WTC11 (cell line): ENCODE results near the gene INPP5A.

Experiments
- CREM ChIP-seq: sonication (generic); formaldehyde crosslinking; IDR thresholded peaks from 2 replicates; pipeline ENCODE4 v1.8.1; 2022; ENCODE audit warnings: mild to moderate bottlenecking, missing genetic modification reagents, moderate library complexity
- GABPB1 ChIP-seq: sonication (generic); formaldehyde crosslinking; IDR thresholded peaks from 2 replicates; pipeline ENCODE4 v1.8.1; 2023; ENCODE audit warnings: mild to moderate bottlenecking, missing genetic modification reagents
- MXD4 ChIP-seq: fragments of 250-450 bp; sonication (Bioruptor Pico); IDR thresholded peaks from 2 replicates; pipeline ENCODE4 v1.8.0; 2021; ENCODE audit warnings: mild to moderate bottlenecking, moderate library complexity, borderline replicate concordance
- TF ChIP-seq, protein P1 (sequence below): fragments of 200-600 bp; IDR thresholded peaks from 2 replicates; pipeline ENCODE4 v1.8.0; 2022; ENCODE audit warnings: antibody characterized with exemption
- TF ChIP-seq, protein P2 (sequence below): sonication (generic); formaldehyde crosslinking; IDR thresholded peaks from 2 replicates; pipeline ENCODE4 v1.8.1; 2022; ENCODE audit warnings: mild to moderate bottlenecking, missing genetic modification reagents, moderate library complexity, borderline replicate concordance
- TF ChIP-seq, protein P3 (sequence below): sonication (generic); formaldehyde crosslinking; IDR thresholded peaks from 2 replicates; pipeline ENCODE4 v1.8.0; 2022; ENCODE audit warnings: mild to moderate bottlenecking, missing genetic modification reagents

DNA sequence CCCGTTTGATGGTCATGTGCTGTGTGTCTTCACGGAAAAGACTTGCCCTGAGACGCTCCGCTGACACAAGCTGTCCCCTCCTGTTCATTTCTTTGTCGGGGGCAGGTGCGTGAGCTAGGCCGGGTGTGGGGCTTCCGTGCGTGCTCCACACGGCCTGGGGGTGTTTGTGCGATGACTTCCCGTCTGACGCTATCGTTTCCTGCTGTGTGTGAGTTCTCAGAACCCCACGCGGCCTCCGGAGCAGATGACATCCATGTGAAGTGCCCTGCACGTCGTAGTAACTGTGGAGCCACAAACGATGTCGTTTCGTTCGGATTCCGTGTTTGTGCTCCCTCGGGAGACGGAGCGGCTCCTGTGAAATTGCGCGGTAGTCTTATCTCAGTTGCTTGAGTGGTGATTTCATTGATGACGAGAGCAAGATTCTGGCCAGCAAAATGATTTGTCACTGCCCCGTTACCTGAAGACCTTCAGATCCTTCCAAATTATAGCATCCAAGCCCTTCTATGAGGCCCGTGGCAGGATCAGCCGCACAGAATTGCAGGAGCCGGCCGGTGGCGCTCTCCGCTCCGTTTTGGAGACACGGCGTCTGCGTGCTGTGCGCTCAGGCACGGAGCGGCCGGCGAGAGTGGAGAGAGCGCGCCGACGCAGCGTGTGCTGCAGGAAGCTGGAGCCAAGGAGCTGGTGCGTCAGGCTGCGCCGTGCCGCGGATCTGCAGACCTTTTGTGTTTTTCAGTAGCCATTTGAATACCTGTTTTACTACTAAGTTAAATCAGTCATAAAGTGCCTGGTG lies 153.4 kb downstream of the INPP5A start:
- TF ChIP-seq, protein P1, sequence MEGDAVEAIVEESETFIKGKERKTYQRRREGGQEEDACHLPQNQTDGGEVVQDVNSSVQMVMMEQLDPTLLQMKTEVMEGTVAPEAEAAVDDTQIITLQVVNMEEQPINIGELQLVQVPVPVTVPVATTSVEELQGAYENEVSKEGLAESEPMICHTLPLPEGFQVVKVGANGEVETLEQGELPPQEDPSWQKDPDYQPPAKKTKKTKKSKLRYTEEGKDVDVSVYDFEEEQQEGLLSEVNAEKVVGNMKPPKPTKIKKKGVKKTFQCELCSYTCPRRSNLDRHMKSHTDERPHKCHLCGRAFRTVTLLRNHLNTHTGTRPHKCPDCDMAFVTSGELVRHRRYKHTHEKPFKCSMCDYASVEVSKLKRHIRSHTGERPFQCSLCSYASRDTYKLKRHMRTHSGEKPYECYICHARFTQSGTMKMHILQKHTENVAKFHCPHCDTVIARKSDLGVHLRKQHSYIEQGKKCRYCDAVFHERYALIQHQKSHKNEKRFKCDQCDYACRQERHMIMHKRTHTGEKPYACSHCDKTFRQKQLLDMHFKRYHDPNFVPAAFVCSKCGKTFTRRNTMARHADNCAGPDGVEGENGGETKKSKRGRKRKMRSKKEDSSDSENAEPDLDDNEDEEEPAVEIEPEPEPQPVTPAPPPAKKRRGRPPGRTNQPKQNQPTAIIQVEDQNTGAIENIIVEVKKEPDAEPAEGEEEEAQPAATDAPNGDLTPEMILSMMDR: no peak
- TF ChIP-seq, protein P2, sequence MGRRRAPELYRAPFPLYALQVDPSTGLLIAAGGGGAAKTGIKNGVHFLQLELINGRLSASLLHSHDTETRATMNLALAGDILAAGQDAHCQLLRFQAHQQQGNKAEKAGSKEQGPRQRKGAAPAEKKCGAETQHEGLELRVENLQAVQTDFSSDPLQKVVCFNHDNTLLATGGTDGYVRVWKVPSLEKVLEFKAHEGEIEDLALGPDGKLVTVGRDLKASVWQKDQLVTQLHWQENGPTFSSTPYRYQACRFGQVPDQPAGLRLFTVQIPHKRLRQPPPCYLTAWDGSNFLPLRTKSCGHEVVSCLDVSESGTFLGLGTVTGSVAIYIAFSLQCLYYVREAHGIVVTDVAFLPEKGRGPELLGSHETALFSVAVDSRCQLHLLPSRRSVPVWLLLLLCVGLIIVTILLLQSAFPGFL (CRISPR knock-in tag): no peak
- TF ChIP-seq, protein P3, sequence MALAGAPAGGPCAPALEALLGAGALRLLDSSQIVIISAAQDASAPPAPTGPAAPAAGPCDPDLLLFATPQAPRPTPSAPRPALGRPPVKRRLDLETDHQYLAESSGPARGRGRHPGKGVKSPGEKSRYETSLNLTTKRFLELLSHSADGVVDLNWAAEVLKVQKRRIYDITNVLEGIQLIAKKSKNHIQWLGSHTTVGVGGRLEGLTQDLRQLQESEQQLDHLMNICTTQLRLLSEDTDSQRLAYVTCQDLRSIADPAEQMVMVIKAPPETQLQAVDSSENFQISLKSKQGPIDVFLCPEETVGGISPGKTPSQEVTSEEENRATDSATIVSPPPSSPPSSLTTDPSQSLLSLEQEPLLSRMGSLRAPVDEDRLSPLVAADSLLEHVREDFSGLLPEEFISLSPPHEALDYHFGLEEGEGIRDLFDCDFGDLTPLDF (CRISPR knock-in tag): no peak
- TF ChIP-seq MXD4 (CRISPR knock-in tag) (no peak), CREM (CRISPR knock-in tag) (no peak), GABPB1 (no peak)
